Loucy (cell line): ENCODE data around the gene GRIA3.

Experiments used
- H2AFZ ChIP-seq: fragments of 200-600 bp; sonication (generic); 2 replicates; pipeline ENCODE4 v1.6.0; 2016; ENCODE audit warnings: antibody characterized with exemption, mild to moderate bottlenecking, low read length, moderate library complexity
- H3F3A ChIP-seq: fragments of 200-600 bp; 2 replicates; pipeline ENCODE4 v1.6.0; 2016; ENCODE audit warnings: antibody characterized with exemption, low read depth, mild to moderate bottlenecking
- H3K27me3 ChIP-seq: fragments of 200-600 bp; sonication (generic); 2 replicates; pipeline ENCODE4 v1.6.1; 2014; ENCODE audit warnings: low read length, mild to moderate bottlenecking; ENCODE audit not compliant: insufficient read depth, poor library complexity, severe bottlenecking
- H3K36me3 ChIP-seq: fragments of 200-600 bp; sonication (generic); 2 replicates; pipeline ENCODE4 v1.6.1; 2016; ENCODE audit warnings: low read length; ENCODE audit not compliant: insufficient read depth
- H3K4me1 ChIP-seq: fragments of 200-600 bp; sonication (generic); 2 replicates; pipeline ENCODE4 v1.5.1; 2014; ENCODE audit warnings: low read length, mild to moderate bottlenecking; ENCODE audit not compliant: insufficient read depth, poor library complexity, severe bottlenecking
- H3K4me2 ChIP-seq: fragments of 200-600 bp; sonication (generic); 2 replicates; pipeline ENCODE4 v1.6.0; 2014; ENCODE audit warnings: antibody characterized with exemption, low read length, low read depth, mild to moderate bottlenecking; ENCODE audit not compliant: poor library complexity, severe bottlenecking
- H3K4me3 ChIP-seq: fragments of 200-600 bp; sonication (generic); 2 replicates; pipeline ENCODE4 v1.5.1; 2014; ENCODE audit warnings: low read length, mild to moderate bottlenecking, mixed read lengths; ENCODE audit not compliant: poor library complexity, severe bottlenecking
- H3K79me2 ChIP-seq: fragments of 200-600 bp; sonication (generic); 2 replicates; pipeline ENCODE4 v1.6.1; 2014; ENCODE audit warnings: low read length; ENCODE audit not compliant: insufficient read depth
- H3K9ac ChIP-seq: fragments of 200-600 bp; sonication (generic); 2 replicates; pipeline ENCODE4 v1.6.0; 2014; ENCODE audit warnings: mild to moderate bottlenecking, low read depth, low read length, moderate library complexity; ENCODE audit not compliant: poor library complexity, severe bottlenecking
- H3K9me2 ChIP-seq: fragments of 200-600 bp; sonication (generic); replicated peaks from 2 replicates; pipeline ENCODE4 v1.6.1; 2016; ENCODE audit warnings: low read depth, low read length, mixed read lengths
- H3K9me3 ChIP-seq: fragments of 200-600 bp; sonication (generic); 2 replicates; pipeline ENCODE4 v1.6.1; 2014; ENCODE audit warnings: mild to moderate bottlenecking, antibody characterized with exemption, low read length, low read depth; ENCODE audit not compliant: insufficient read depth
- H4K20me1 ChIP-seq: fragments of 200-600 bp; sonication (generic); 2 replicates; pipeline ENCODE4 v1.6.0; 2014; ENCODE audit warnings: antibody characterized with exemption, low read length, mild to moderate bottlenecking; ENCODE audit not compliant: insufficient read depth, poor library complexity, severe bottlenecking
- EZH2phosphoT487 ChIP-seq: fragments of 200-600 bp; IDR thresholded peaks from 2 replicates; pipeline ENCODE4 v1.6.1; 2018; ENCODE audit warnings: antibody characterized with exemption, mild to moderate bottlenecking, moderate library complexity, borderline replicate concordance
- TF ChIP-seq, protein P1 (sequence below): fragments of 200-600 bp; sonication (generic); conservative IDR thresholded peaks from 2 replicates; pipeline ENCODE4 v1.5.1; 2014; ENCODE audit warnings: mild to moderate bottlenecking, antibody characterized with exemption, low read length

Gene GRIA3

GRCh38 chrX:123153846-123154335, 30.2 kb upstream of the GRIA3 start:
- TF ChIP-seq EZH2phosphoT487 = no peak
- TF ChIP-seq, protein P1, sequence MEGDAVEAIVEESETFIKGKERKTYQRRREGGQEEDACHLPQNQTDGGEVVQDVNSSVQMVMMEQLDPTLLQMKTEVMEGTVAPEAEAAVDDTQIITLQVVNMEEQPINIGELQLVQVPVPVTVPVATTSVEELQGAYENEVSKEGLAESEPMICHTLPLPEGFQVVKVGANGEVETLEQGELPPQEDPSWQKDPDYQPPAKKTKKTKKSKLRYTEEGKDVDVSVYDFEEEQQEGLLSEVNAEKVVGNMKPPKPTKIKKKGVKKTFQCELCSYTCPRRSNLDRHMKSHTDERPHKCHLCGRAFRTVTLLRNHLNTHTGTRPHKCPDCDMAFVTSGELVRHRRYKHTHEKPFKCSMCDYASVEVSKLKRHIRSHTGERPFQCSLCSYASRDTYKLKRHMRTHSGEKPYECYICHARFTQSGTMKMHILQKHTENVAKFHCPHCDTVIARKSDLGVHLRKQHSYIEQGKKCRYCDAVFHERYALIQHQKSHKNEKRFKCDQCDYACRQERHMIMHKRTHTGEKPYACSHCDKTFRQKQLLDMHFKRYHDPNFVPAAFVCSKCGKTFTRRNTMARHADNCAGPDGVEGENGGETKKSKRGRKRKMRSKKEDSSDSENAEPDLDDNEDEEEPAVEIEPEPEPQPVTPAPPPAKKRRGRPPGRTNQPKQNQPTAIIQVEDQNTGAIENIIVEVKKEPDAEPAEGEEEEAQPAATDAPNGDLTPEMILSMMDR = no peak
- no peaks in the 10 kb centered on the region for H3K79me2 ChIP-seq

DNA sequence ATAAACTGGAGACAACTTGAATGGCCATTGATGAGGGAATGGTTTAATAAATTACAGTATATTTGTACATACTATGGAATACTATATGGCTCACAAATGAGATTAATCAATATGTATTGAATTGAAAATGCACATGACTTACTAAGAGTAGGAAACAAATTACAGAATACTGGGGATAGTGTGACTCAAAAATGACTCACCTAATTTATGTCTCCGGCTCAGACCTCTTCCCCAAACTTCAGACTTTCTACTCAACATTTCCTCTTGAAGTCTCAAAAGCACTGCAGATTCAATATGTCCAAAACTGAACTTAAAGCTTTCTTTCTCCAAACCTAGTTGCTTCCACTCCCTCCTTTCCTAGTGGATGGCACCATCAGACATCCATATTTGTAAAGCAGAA, 28.8 kb upstream of the GRIA3 start:
- Histone ChIP-seq H3K9ac (no peak overlapping the region), H3K4me3 (no peak overlapping the region)

More at GRCh38 chrX:123153846-123154335, 30.2 kb upstream of the GRIA3 start:
- Histone ChIP-seq H3K27me3 (no peaks in the 10 kb centered on the region), H3K9me3 (no peaks in the 10 kb centered on the region), H3K4me1 (no peaks in the 10 kb centered on the region), H3K36me3 (no peaks in the 10 kb centered on the region), H3K9ac (no peak overlapping the region), H3K9me2 (no peaks in the 10 kb centered on the region), H2AFZ (no peak overlapping the region), H3K4me2 (no peak overlapping the region), H3K4me3 (no peak overlapping the region), H4K20me1 (no peaks in the 10 kb centered on the region), H3F3A (no peaks in the 10 kb centered on the region)

DNA sequence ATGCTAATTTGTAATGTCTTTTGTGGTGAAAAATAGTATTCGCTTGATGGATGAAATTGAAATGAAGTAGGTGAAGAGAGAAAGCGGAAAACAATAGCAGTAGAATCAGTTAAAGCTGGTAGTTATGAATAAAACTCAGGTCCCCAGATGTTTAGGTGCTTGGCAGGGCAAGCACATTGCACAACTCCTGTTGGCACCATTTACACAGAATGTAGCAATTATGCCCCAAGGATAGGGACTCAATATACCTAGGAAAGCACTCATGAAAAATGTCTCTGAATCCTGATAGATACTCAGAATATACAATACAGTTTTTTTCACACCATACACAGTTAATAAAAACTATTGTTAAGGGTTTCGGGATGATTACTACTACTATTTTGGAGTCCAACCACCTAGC, 26.5 kb upstream of the GRIA3 start:
- no peaks in the 10 kb centered on the region for H3K9me2 ChIP-seq
- no peak overlapping the region for H2AFZ ChIP-seq
- H3K9ac ChIP-seq = no peak overlapping the region
- no peak overlapping the region for H3K4me2 ChIP-seq
- H3F3A ChIP-seq = no peaks in the 10 kb centered on the region
- no peaks in the 10 kb centered on the region for H3K4me1 ChIP-seq
- no peaks in the 10 kb centered on the region for H4K20me1 ChIP-seq
- H3K9me3 ChIP-seq = no peaks in the 10 kb centered on the region
- H3K79me2 ChIP-seq = no peaks in the 10 kb centered on the region
- no peaks in the 10 kb centered on the region for H3K36me3 ChIP-seq
- no peak overlapping the region for H3K4me3 ChIP-seq
- TF ChIP-seq, protein P1 = no peak
- no peak for TF ChIP-seq EZH2phosphoT487
- no peaks in the 10 kb centered on the region for H3K27me3 ChIP-seq

More for the DNA sequence above, 28.8 kb upstream of the GRIA3 start:
- no peaks in the 10 kb centered on the region for H3K79me2 ChIP-seq
- no peaks in the 10 kb centered on the region for H3K27me3 ChIP-seq
- H4K20me1 ChIP-seq = no peaks in the 10 kb centered on the region
- no peaks in the 10 kb centered on the region for H3K4me1 ChIP-seq
- no peaks in the 10 kb centered on the region for H3F3A ChIP-seq
- H2AFZ ChIP-seq = no peak overlapping the region
- H3K4me2 ChIP-seq = no peak overlapping the region
- no peaks in the 10 kb centered on the region for H3K9me3 ChIP-seq
- no peaks in the 10 kb centered on the region for H3K9me2 ChIP-seq
- no peaks in the 10 kb centered on the region for H3K36me3 ChIP-seq
- TF ChIP-seq EZH2phosphoT487 = no peak
- TF ChIP-seq, protein P1 = no peak
